HG02642 (cell line): Measurements from ENCODE around the gene MCCC1.
"Not testable (repeated sequence)": the region's sequence is repeated elsewhere in the genome, so short reads cannot be mapped to it uniquely, and the experiment has no call there.

Experiments used
- ATAC-seq: cut with Tn5 transposase; IDR thresholded peaks from one replicate; pipeline ENCODE4 v1.9.1; 2021; ENCODE audit warnings: mild to moderate bottlenecking; ENCODE audit not compliant: unreplicated experiment, poor library complexity

The MCCC1 gene

GRCh38 chr3:182993486-182994201 lies 105.7 kb downstream of the MCCC1 start:
- not testable (repeated sequence) for ATAC-seq

- ATAC-seq: no peak
Observed at GRCh38 chr3:182989566-182989965, 109.7 kb downstream of the MCCC1 start.

- ATAC-seq: no peak
Observed at GRCh38 chr3:182986021-182986420, 113.3 kb downstream of the MCCC1 start.

- ATAC-seq: no peak
Observed at GRCh38 chr3:182983876-182984275, 115.4 kb downstream of the MCCC1 start.

- ATAC-seq: peak; percentile 4
Observed at GRCh38 chr3:182981038-182981380, 118.3 kb downstream of the MCCC1 start.

GRCh38 chr3:182980204-182981037 lies 118.9 kb downstream of the MCCC1 start, which contains the start of gene DCUN1D1:
Gene DCUN1D1, minus strand, starts transcription at chr3:182980538. Its CDS starts 49 bp downstream, at chr3:182980489.
- ATAC-seq: peak; percentile 94

GRCh38 chr3:182979674-182980191 lies 119.6 kb downstream of the MCCC1 start:
- ATAC-seq: peak; percentile 0

- no peak for ATAC-seq
Observed at GRCh38 chr3:182979103-182979673, 120.1 kb downstream of the MCCC1 start.

GRCh38 chr3:182978387-182978786 lies 120.9 kb downstream of the MCCC1 start:
- ATAC-seq: no peak

GRCh38 chr3:182973047-182973446 lies 126.2 kb downstream of the MCCC1 start:
- no peak for ATAC-seq

- no peak for ATAC-seq
Observed at GRCh38 chr3:182972387-182972786, 126.9 kb downstream of the MCCC1 start.

GRCh38 chr3:182971637-182972036 lies 127.7 kb downstream of the MCCC1 start:
- ATAC-seq: peak; percentile 47

GRCh38 chr3:182970811-182971418 lies 128.4 kb downstream of the MCCC1 start:
- no peak for ATAC-seq

GRCh38 chr3:182969853-182970252 lies 129.4 kb downstream of the MCCC1 start:
- no peak for ATAC-seq

GRCh38 chr3:182969277-182969676 lies 130.0 kb downstream of the MCCC1 start:
- no peak for ATAC-seq

- ATAC-seq: peak; percentile 49
Observed at GRCh38 chr3:182967218-182968204, 131.8 kb downstream of the MCCC1 start.

- no peak for ATAC-seq
Observed at GRCh38 chr3:182965861-182966366, 133.4 kb downstream of the MCCC1 start.
